Measurements from ENCODE around the gene MED12L. TPM values are rescaled to one million over a fixed set of nuclear protein-coding genes. Genes with fewer than 3 reads are reported as not detected.

Gene MED12L
- total RNA-seq, 4 donors from 2014 or later = 0.08 to 1.5 (median 0.19) TPM

DNA sequence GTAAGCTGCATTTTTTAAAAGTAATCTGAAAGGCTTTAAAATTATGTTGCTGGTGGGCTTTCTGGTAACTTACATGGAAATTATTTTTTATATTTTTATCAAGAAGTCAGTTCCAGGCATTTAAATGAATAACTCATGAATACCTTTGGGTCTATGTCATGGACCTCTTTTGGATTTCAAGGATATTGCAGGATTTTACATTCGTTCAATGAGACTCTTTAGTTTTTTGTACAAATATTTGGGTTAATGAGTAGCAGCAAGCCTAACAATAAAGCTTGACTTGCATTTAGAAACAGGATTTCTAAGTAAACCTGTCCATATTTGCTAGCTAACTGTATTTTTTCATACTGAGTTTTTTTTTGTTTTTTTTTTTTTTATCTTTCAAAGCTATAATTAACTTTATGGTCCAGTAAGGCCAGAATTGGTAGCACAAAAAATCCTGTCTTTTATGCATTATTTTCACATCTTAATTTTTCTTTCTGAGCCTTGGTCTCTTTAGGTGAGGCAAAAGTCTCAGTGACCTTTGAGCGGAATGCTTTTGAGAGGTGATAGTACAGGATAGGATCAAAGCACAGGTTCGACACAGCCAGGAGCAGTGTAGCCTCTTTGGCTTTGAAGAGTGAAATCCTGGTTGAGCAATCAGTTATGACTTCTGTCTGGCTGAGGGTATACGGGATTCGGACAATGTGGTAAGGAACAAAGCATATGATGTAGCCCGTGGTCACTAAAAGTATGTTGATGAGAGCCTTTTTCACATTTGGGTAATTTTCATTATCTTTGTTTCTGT, 112.7 kb downstream of the MED12L start:
- WGBS, 2 donors = 81 to 88% methylated on average over 6 of the region's 6 CpGs
- Histone ChIP-seq H3K27ac (no peak overlapping the region), H3K9me3 (no peaks in the 10 kb centered on the region), H3K36me3 (no peaks in the 10 kb centered on the region), H3K4me1 (no peaks in the 10 kb centered on the region), H3K4me3 (no peak overlapping the region), H3K27me3 (no peaks in the 10 kb centered on the region)
- no peak for DNase-seq
- intact Hi-C loops (cut with DNase I) = no loop called here
- no peak for TF ChIP-seq POLR2A (IDR thresholded peaks at IDR 0.05)
- TF ChIP-seq, protein P1, sequence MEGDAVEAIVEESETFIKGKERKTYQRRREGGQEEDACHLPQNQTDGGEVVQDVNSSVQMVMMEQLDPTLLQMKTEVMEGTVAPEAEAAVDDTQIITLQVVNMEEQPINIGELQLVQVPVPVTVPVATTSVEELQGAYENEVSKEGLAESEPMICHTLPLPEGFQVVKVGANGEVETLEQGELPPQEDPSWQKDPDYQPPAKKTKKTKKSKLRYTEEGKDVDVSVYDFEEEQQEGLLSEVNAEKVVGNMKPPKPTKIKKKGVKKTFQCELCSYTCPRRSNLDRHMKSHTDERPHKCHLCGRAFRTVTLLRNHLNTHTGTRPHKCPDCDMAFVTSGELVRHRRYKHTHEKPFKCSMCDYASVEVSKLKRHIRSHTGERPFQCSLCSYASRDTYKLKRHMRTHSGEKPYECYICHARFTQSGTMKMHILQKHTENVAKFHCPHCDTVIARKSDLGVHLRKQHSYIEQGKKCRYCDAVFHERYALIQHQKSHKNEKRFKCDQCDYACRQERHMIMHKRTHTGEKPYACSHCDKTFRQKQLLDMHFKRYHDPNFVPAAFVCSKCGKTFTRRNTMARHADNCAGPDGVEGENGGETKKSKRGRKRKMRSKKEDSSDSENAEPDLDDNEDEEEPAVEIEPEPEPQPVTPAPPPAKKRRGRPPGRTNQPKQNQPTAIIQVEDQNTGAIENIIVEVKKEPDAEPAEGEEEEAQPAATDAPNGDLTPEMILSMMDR (IDR thresholded peaks at IDR 0.05) = no peak

DNA sequence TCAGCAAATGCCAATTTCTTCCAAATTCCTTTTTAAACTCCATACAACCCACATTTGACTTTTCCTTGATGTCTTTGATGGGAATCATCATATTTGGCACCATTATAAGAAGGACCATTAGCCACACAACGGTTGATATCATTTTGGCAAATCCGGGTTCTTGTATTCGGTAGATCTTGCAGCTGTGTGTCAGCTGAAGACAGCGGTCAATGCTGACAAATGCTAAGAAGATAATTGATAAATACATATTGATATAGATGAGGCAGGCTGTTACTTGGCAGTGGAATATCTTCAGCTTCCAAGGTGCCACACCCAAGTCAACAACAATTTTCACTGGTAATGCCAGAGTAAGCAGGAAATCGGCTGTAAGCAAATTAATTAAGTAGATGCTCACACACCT, 113.4 kb downstream of the MED12L start:
- TF ChIP-seq POLR2A (IDR thresholded peaks at IDR 0.05) = no peak
- TF ChIP-seq, protein P1 (IDR thresholded peaks at IDR 0.05) = no peak
- Histone ChIP-seq H3K27me3 (no peaks in the 10 kb centered on the region), H3K27ac (no peak overlapping the region), H3K36me3 (no peaks in the 10 kb centered on the region), H3K9me3 (no peaks in the 10 kb centered on the region), H3K4me3 (no peak overlapping the region), H3K4me1 (no peaks in the 10 kb centered on the region)
- WGBS, 2 donors = 83 to 84% methylated on average over 5 of the region's 5 CpGs
- no peak for DNase-seq
- intact Hi-C loops (cut with DNase I) = no loop called here

DNA sequence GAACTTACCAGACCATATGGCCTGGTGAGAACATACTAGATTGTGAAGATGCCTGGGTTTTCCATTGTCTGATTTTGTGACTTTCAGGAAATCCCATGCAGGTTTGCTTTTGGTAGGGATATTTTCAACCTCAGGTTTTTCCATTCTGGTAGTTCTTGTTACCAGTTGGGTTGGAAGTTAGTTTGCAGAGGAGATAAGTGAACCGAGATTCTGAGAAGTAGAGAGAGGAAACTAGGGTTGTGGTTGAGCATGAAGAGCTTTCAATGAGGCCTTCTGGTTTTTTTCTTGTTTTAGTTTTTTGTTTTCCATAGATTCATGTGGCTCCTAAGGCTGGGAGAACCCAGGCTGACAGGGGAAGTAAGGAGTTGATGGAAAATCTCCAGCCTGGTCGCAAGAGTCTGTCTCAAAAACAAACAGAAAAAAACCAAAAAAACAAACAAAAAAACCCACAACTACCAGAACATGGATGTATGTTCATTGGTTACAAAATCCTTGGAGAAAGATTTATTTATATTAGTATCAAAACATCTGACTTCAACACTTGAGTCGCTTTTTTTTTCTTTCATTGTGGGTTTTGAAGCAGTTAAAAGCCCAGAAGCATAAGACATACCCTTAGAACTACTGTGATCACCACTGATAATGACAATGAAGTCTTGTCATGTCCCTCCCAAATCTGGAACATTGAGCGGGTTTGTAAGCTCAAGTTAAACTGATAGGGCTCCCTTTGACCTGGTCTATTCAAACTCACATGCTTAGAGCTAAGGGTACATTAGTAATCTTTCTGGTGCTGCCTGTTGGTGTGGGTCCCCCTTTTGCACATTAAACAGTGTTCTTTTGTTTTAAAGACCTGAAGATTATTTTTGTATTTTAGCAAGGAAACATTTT, 114.3 kb downstream of the MED12L start:
- Histone ChIP-seq H3K9me3 (no peaks in the 10 kb centered on the region), H3K27me3 (no peaks in the 10 kb centered on the region), H3K27ac (no peak overlapping the region), H3K4me1 (no peaks in the 10 kb centered on the region), H3K36me3 (no peaks in the 10 kb centered on the region), H3K4me3 (no peak overlapping the region)
- TF ChIP-seq, protein P1 (IDR thresholded peaks at IDR 0.05) = no peak
- TF ChIP-seq POLR2A (IDR thresholded peaks at IDR 0.05) = no peak
- intact Hi-C loops (cut with DNase I) = no loop called here
- 63 to 79% methylated on average over 4 of the region's 4 CpGs for WGBS, 2 donors
- DNase-seq = no peak

DNA sequence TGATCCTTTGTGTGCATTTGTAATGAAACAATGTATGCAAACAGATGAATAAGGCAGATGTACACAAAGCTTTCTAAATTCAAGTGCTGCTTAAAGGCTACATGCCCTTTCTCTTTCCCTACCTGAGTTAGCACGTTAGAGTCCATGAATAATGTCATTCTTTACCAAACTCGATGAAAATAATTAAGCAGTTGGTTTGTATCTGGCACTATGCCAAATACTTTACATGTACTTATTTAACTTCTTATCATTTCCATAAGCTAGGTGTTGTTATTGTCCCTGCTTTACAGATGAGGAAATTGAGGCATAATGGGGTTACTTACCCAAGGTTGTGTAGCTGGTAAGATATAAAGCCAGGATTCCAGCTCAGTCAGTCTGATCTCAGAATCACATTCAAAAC, 115.1 kb downstream of the MED12L start:
- H3K27ac ChIP-seq = no peak overlapping the region
- H3K4me3 ChIP-seq = no peak overlapping the region

More for the DNA sequence above, 115.1 kb downstream of the MED12L start:
- intact Hi-C loops (cut with DNase I) = no loop called here
- WGBS, 2 donors = 35 to 39% methylated on average over 2 of the region's 2 CpGs
- Histone ChIP-seq H3K27me3 (no peaks in the 10 kb centered on the region), H3K4me1 (no peaks in the 10 kb centered on the region), H3K36me3 (no peaks in the 10 kb centered on the region), H3K9me3 (no peaks in the 10 kb centered on the region)
- DNase-seq = no peak
- TF ChIP-seq, protein P1 (IDR thresholded peaks at IDR 0.05) = no peak
- TF ChIP-seq POLR2A (IDR thresholded peaks at IDR 0.05) = no peak

Data from esophagus squamous epithelium (tissue), 5 donors.